HepG2 (cell line): ENCODE measurements around the gene CCDC178.

Source experiments
- CTCF ChIP-seq: sonication (generic); formaldehyde crosslinking; IDR thresholded peaks from 2 replicates; pipeline ENCODE4 v1.5.0; 2020; ENCODE audit warnings: mild to moderate bottlenecking, missing genetic modification reagents, moderate library complexity
- DNMT1 ChIP-seq: sonication (generic); formaldehyde crosslinking; IDR thresholded peaks from 2 replicates; pipeline ENCODE4 v1.5.1; 2020; ENCODE audit warnings: mild to moderate bottlenecking, missing genetic modification reagents
- DPF2 ChIP-seq: sonication (generic); formaldehyde crosslinking; IDR thresholded peaks from 2 replicates; pipeline ENCODE4 v1.4.0; 2020; ENCODE audit warnings: mild to moderate bottlenecking, low read depth, missing genetic modification reagents, borderline replicate concordance
- E2F5 ChIP-seq: sonication (generic); formaldehyde crosslinking; conservative IDR thresholded peaks from 2 replicates; pipeline ENCODE4 v1.4.0; 2020; ENCODE audit warnings: missing genetic modification reagents
- IRF2 ChIP-seq: IDR thresholded peaks from 2 replicates; pipeline ENCODE4 v1.6.1; 2018; ENCODE audit warnings: missing genetic modification reagents, missing compliant biosample characterization
- MTF1 ChIP-seq: sonication (generic); formaldehyde crosslinking; IDR thresholded peaks from 2 replicates; pipeline ENCODE4 v1.5.0; 2020; ENCODE audit warnings: missing genetic modification reagents
- SRSF9 ChIP-seq: fragments of 200-400 bp; formaldehyde crosslinking; IDR thresholded peaks from 2 replicates; pipeline ENCODE4 v1.6.1; 2018; ENCODE audit warnings: borderline replicate concordance, mild to moderate bottlenecking, low read depth, low read length; ENCODE audit not compliant: insufficient read depth, poor library complexity, severe bottlenecking
- ZFAT ChIP-seq: sonication (generic); formaldehyde crosslinking; conservative IDR thresholded peaks from 2 replicates; pipeline ENCODE4 v1.8.1; 2023; ENCODE audit warnings: missing genetic modification reagents, inconsistent platforms
- ZNF274 ChIP-seq: sonication (generic); formaldehyde crosslinking; IDR thresholded peaks from 2 replicates; pipeline ENCODE4 v1.5.1; 2020; ENCODE audit warnings: mild to moderate bottlenecking, missing genetic modification reagents
- ZNF331 ChIP-seq: sonication (generic); formaldehyde crosslinking; IDR thresholded peaks from 2 replicates; pipeline ENCODE4 v1.4.0; 2020; ENCODE audit warnings: missing genetic modification reagents
- ZNF549 ChIP-seq: sonication (generic); formaldehyde crosslinking; IDR thresholded peaks from 2 replicates; pipeline ENCODE4 v1.5.0; 2020; ENCODE audit warnings: missing genetic modification reagents
- ZNF557 ChIP-seq: sonication (generic); formaldehyde crosslinking; IDR thresholded peaks from 2 replicates; pipeline ENCODE4 v1.4.0; 2020; ENCODE audit warnings: missing genetic modification reagents
- ZNF670 ChIP-seq: sonication (generic); formaldehyde crosslinking; IDR thresholded peaks from 2 replicates; pipeline ENCODE4 v1.8.0; 2022; ENCODE audit warnings: mild to moderate bottlenecking, missing genetic modification reagents, borderline replicate concordance

- TF ChIP-seq ZFAT (CRISPR knock-in tag) (no peak), MTF1 (CRISPR knock-in tag) (no peak), DNMT1 (no peak), ZNF557 (no peak), CTCF (CRISPR knock-in tag) (no peak), SRSF9 (no peak), ZNF670 (CRISPR knock-in tag) (no peak), IRF2 (no peak), ZNF274 (CRISPR knock-in tag) (no peak), ZNF331 (CRISPR knock-in tag) (no peak), E2F5 (CRISPR knock-in tag) (no peak), ZNF549 (CRISPR knock-in tag) (no peak), DPF2 (CRISPR knock-in tag) (no peak)
Measured at GRCh38 chr18:32937066-32937465, 503.5 kb downstream of the CCDC178 start.
